CD14-positive monocyte (primary cell): Measurements from ENCODE around the gene SERPINA5. TPM values are rescaled to one million over a fixed set of nuclear protein-coding genes. Genes with fewer than 3 reads are reported as not detected.

Experiments
- DNase-seq, 3 donors: peaks; one replicate each; pipeline ENCODE4 v3.0.0-alpha.2; 2011 to 2022
- H2AFZ ChIP-seq: 2 replicates; pipeline ENCODE4 v1.6.0; 2012; ENCODE audit warnings: mild to moderate bottlenecking, low read depth, low read length, inconsistent platforms; ENCODE audit not compliant: insufficient read depth, poor library complexity, severe bottlenecking
- H3K27ac ChIP-seq, 2 donors: 1 replicate in 1 of 2; 2 replicates in 1 of 2; pipeline ENCODE4 v1.5.1; 2012 to 2013; ENCODE audit warnings: low read length in 2 of 2, control low read depth in 1 of 2, inconsistent platforms in 1 of 2, low read depth in 1 of 2, mild to moderate bottlenecking in 1 of 2
- H3K27me3 ChIP-seq, 2 donors: one replicate each; pipeline versions ENCODE4 v1.6.0 to v1.6.1; 2011 to 2013; ENCODE audit warnings: low read length in 2 of 2; ENCODE audit not compliant: control insufficient read depth in 2 of 2, insufficient read depth in 2 of 2
- H3K36me3 ChIP-seq, 2 donors: replicated peaks in 1 of 2; 1 replicate in 1 of 2; 2 replicates in 1 of 2; pipeline versions ENCODE4 v1.5.1 to v1.6.1; 2012 to 2013; ENCODE audit warnings: low read length in 2 of 2, control low read depth in 1 of 2, inconsistent platforms in 1 of 2, mild to moderate bottlenecking in 1 of 2; ENCODE audit not compliant: insufficient read depth in 2 of 2, control insufficient read depth in 1 of 2
- H3K4me1 ChIP-seq, 2 donors: 1 replicate in 1 of 2; 2 replicates in 1 of 2; pipeline versions ENCODE4 v1.5.1 to v1.6.1; 2012 to 2013; ENCODE audit warnings: low read length in 2 of 2, control low read depth in 1 of 2, inconsistent platforms in 1 of 2, mild to moderate bottlenecking in 1 of 2, moderate library complexity in 1 of 2; ENCODE audit not compliant: insufficient read depth in 2 of 2, control insufficient read depth in 1 of 2
- H3K4me2 ChIP-seq: replicated peaks from 2 replicates; pipeline ENCODE3; 2012; ENCODE audit warnings: low read length, moderate library complexity, mild to moderate bottlenecking; ENCODE audit not compliant: poor library complexity, severe bottlenecking; ENCODE audit errors: extremely low read depth
- H3K4me3 ChIP-seq, 3 experiments: fragments of 200-600 bp in 1 of 3; sonication (generic) in 1 of 3; replicated peaks in 1 of 3; 1 replicate in 2 of 3; 2 replicates in 1 of 3; pipeline ENCODE4 v1.5.1; 2011 to 2013; ENCODE audit warnings: low read length in 3 of 3, mild to moderate bottlenecking in 3 of 3, control low read depth in 2 of 3, low read depth in 2 of 3, inconsistent platforms in 1 of 3, moderate library complexity in 1 of 3
- H3K79me2 ChIP-seq: 2 replicates; pipeline ENCODE4 v1.6.0; 2012; ENCODE audit warnings: mild to moderate bottlenecking, control low read depth, inconsistent platforms, low read length, moderate library complexity; ENCODE audit not compliant: insufficient read depth
- H3K9ac ChIP-seq: 2 replicates; pipeline ENCODE4 v1.6.0; 2017; ENCODE audit warnings: low read length, mild to moderate bottlenecking; ENCODE audit not compliant: insufficient read depth, poor library complexity, severe bottlenecking
- H3K9me3 ChIP-seq, 2 donors: replicated peaks in 1 of 2; 1 replicate in 1 of 2; 2 replicates in 1 of 2; pipeline versions ENCODE4 v1.5.1 to v1.6.1; 2012 to 2013; ENCODE audit warnings: low read length in 2 of 2, control low read depth in 1 of 2; ENCODE audit not compliant: control insufficient read depth in 1 of 2, insufficient read depth in 1 of 2
- H4K20me1 ChIP-seq: 2 replicates; pipeline ENCODE4 v1.6.0; 2012; ENCODE audit warnings: mild to moderate bottlenecking, low read length, control low read depth, moderate library complexity; ENCODE audit not compliant: insufficient read depth
- H3K27ac Mint-ChIP-seq, 7 donors: one replicate each; pipeline ENCODE4 v1.8.0; 2020; ENCODE audit warnings: mild to moderate bottlenecking in 7 of 7, mixed read lengths in 7 of 7, moderate library complexity in 6 of 7, inconsistent platforms in 2 of 7
- H3K27me3 Mint-ChIP-seq, 3 donors: one replicate each; pipeline ENCODE4 v1.8.0; 2021 to 2022; ENCODE audit warnings: low read depth in 3 of 3, mild to moderate bottlenecking in 3 of 3, mixed read lengths in 3 of 3, moderate library complexity in 3 of 3, inconsistent platforms in 1 of 3
- H3K36me3 Mint-ChIP-seq, 2 donors: one replicate each; pipeline ENCODE4 v1.8.0; 2020; ENCODE audit warnings: mixed read lengths in 2 of 2, inconsistent platforms in 1 of 2, mild to moderate bottlenecking in 1 of 2
- H3K4me1 Mint-ChIP-seq: one replicate; pipeline ENCODE4 v1.8.0; 2020; ENCODE audit warnings: mild to moderate bottlenecking, mixed read lengths
- H3K4me3 Mint-ChIP-seq, 2 donors: one replicate each; pipeline ENCODE4 v1.8.0; 2020; ENCODE audit warnings: mild to moderate bottlenecking in 2 of 2, mixed read lengths in 2 of 2, moderate library complexity in 1 of 2
- H3K9me3 Mint-ChIP-seq, 7 donors: one replicate each; pipeline ENCODE4 v1.8.0; 2020 to 2022; ENCODE audit warnings: mixed read lengths in 7 of 7, mild to moderate bottlenecking in 6 of 7, moderate library complexity in 6 of 7, inconsistent platforms in 2 of 7
- WGBS: methylation state at CpG from one replicate; pipeline ENCODE4 v1.1.5; 2013; ENCODE audit warnings: missing lambda C conversion rate; ENCODE audit not compliant: insufficient coverage; 5-methylcytosine and 5-hydroxymethylcytosine counted together
- intact Hi-C, 2 donors: fragments of 100-400 bp; cut with micrococcal nuclease; formaldehyde crosslinking; loops; one replicate each; pipeline versions ENCODE4 v1.15.0 to v1.15.1; 2023
- polyA plus RNA-seq, 3 donors: library from polyadenylated mRNA; depleted of rRNA in 1 of 3; unstranded in 2 of 3; stranded (reverse) in 1 of 3; fragments of 300-500 nt in 2 of 3; fragments of >200 nt in 1 of 3; fragmentation: Illumina TruSeq in 2 of 3; gene quantifications; 1 replicate in 2 of 3; 2 replicates in 1 of 3; pipeline ENCODE4 v1.2.3, GENCODE V29; 2012 to 2021
- TF ChIP-seq, protein P1 (sequence below): fragments of 200-600 bp; IDR thresholded peaks from one replicate; pipeline ENCODE4 v1.8.0; 2022; ENCODE audit warnings: antibody characterized with exemption, mild to moderate bottlenecking

The SERPINA5 gene
- polyA plus RNA-seq, 3 donors, result not detected

DNA sequence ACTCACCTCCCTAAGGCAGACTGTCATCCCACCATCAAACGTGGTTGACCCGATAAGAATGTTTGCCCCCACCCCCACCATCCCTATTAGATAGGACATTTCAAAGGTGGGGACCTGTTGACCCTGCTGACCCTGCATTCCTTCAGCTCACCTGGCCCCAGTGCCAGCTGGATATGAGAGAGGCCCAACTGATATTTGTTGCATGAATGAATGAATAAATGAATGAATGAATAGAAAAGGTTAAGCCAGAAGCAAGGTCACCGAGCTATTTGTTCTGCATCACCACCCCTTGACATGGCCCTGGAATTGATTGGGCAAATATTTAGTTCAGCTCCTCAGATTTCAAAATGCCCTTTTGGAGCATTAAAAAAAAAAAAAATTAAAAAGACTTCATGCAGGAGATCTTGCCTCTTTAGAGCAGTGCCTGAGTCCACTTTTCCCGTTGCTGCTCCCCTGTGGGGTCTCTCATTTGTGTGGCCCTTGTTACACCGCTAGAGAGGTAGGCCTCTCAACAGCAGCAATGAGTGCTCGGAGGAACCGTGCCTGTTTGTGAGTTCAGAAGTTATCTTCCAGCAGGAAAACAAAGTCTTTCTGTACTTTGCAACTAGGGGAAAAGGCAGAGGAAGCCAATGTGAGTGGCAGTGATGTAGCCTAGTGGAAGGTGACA lies 8.5 kb upstream of the SERPINA5 start:
- TF ChIP-seq, protein P1, sequence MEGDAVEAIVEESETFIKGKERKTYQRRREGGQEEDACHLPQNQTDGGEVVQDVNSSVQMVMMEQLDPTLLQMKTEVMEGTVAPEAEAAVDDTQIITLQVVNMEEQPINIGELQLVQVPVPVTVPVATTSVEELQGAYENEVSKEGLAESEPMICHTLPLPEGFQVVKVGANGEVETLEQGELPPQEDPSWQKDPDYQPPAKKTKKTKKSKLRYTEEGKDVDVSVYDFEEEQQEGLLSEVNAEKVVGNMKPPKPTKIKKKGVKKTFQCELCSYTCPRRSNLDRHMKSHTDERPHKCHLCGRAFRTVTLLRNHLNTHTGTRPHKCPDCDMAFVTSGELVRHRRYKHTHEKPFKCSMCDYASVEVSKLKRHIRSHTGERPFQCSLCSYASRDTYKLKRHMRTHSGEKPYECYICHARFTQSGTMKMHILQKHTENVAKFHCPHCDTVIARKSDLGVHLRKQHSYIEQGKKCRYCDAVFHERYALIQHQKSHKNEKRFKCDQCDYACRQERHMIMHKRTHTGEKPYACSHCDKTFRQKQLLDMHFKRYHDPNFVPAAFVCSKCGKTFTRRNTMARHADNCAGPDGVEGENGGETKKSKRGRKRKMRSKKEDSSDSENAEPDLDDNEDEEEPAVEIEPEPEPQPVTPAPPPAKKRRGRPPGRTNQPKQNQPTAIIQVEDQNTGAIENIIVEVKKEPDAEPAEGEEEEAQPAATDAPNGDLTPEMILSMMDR, result no peak
- no peaks in the 10 kb centered on the region for H3K36me3 Mint-ChIP-seq

DNA sequence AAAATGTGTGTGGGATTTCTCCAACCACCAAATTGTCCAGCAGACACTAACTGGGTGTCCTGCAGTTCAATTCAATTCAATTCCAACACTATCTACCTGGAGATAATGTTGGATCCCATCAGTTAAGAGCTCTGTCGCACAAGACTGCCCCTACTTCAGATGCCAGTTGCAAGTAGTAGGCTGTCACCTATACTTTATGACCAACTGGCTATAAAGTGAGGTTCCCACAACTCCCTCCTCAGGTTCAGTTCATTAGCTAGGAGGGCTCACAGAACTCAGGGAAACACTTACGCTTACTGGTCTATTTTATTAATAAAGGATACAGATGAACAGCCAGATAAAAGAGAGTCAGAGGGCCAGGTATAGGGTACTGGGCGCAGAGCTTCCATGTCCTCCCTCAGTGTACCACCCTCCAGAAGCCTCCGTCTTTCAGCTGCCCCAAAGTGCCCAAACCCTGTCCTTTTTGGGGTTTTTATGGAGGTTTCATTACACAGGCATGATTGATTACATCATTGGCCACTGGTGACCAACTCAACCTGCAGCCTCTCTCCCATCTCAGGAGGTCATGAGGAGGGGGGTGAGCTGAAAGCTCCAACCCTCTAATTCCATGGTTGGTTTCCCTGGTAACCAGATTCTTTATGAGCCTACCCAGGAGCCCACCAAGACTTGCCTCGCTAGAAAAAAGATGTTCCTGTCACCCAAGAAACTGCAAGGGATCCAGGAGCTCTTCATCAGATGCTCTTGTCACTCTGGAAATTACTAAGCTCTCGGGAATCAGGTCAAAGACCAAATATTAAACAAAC lies 7.5 kb upstream of the SERPINA5 start:
- H3K4me2 ChIP-seq, result no peak overlapping the region
- TF ChIP-seq, protein P1, result no peak
- Mint-ChIP-seq H3K27ac (no peak overlapping the region), H3K9me3 (peaks cover 0 to 11% (median 2%) of the 10 kb centered on the region in 7 donors), H3K36me3 (no peaks in the 10 kb centered on the region), H3K4me3 (no peak overlapping the region), H3K4me1 (no peaks in the 10 kb centered on the region), H3K27me3 (peaks cover 0 to 2% (median 0%) of the 10 kb centered on the region in 3 donors)
- H3K9me3 ChIP-seq, result no peaks in the 10 kb centered on the region
- no peak for DNase-seq
- no peaks in the 10 kb centered on the region for H3K36me3 ChIP-seq
- H2AFZ ChIP-seq, result no peak overlapping the region
- no peak overlapping the region for H3K27ac ChIP-seq
- H4K20me1 ChIP-seq, result no peaks in the 10 kb centered on the region
- H3K27me3 ChIP-seq, result no peaks in the 10 kb centered on the region
- H3K4me1 ChIP-seq, result no peaks in the 10 kb centered on the region
- 100% methylated on average over 1 of the region's 6 CpGs for WGBS
- H3K9ac ChIP-seq, result no peak overlapping the region
- no peaks in the 10 kb centered on the region for H3K79me2 ChIP-seq
- no peak overlapping the region for H3K4me3 ChIP-seq
- intact Hi-C loops, result no loop called here

More for the DNA sequence above, 8.5 kb upstream of the SERPINA5 start:
- no peak overlapping the region for H3K9ac ChIP-seq
- peaks cover 0 to 10% (median 0%) of the 10 kb centered on the region in 7 donors for H3K9me3 Mint-ChIP-seq
- no peak overlapping the region for H3K4me3 Mint-ChIP-seq
- no peak overlapping the region for H3K27ac ChIP-seq
- peaks cover 0 to 4% (median 0%) of the 10 kb centered on the region in 3 donors for H3K27me3 Mint-ChIP-seq
- no peak overlapping the region for H2AFZ ChIP-seq
- H3K79me2 ChIP-seq, result no peaks in the 10 kb centered on the region
- intact Hi-C loops, result no loop called here
- H3K4me1 Mint-ChIP-seq, result no peaks in the 10 kb centered on the region
- H3K4me3 ChIP-seq, result no peak overlapping the region
- no peak for DNase-seq
- H3K27me3 ChIP-seq, result no peaks in the 10 kb centered on the region
- no peak overlapping the region for H3K27ac Mint-ChIP-seq
- H3K4me1 ChIP-seq, result no peaks in the 10 kb centered on the region
- no peak overlapping the region for H3K4me2 ChIP-seq
- H4K20me1 ChIP-seq, result no peaks in the 10 kb centered on the region
- no peaks in the 10 kb centered on the region for H3K9me3 ChIP-seq
- WGBS, result 90% methylated on average over 5 of the region's 7 CpGs
- H3K36me3 ChIP-seq, result no peaks in the 10 kb centered on the region
